ENCODE data around the gene STK32B. TPM values are rescaled to one million over a fixed set of nuclear protein-coding genes. Genes with fewer than 3 reads are reported as not detected.

Gene STK32B
- total and polyA plus RNA-seq, 2 of the 8 experiments (the other 6 are each of a cell fraction or from before 2014, with no cell fraction given) = 2.3 to 2.5 TPM

- Histone ChIP-seq H2AFZ (ENCODE audit: low read length) (no peak overlapping the region), H3K14ac (ENCODE audit: insufficient read length) (no peak overlapping the region), H3K4me3 (ENCODE audit: extremely low read depth in 1 of 4, insufficient read depth in 2 of 4, low read depth in 3 of 4, low read length in 4 of 4) (no peak overlapping the region), H3K18ac (ENCODE audit: extremely low read depth, low read length) (no peak overlapping the region), H4K20me1 (replicated peaks in 1 of 2; ENCODE audit: control insufficient read depth in 1 of 2, insufficient read depth in 2 of 2, low read length in 2 of 2) (no peaks in the 10 kb centered on the region), H3K9me3 (ENCODE audit: insufficient read depth in 2 of 2, low read depth in 1 of 2, low read length in 1 of 2) (no peaks in the 10 kb centered on the region), H2BK20ac (ENCODE audit: low read length) (no peak overlapping the region), H3K23me2 (ENCODE audit: low read depth, low read length) (no peaks in the 10 kb centered on the region; the same call in 1 of the 2 replicates), H4K5ac (ENCODE audit: insufficient read length, low read depth, low read length) (no peak overlapping the region), H4K91ac (replicated peaks; ENCODE audit: insufficient read length, low read length) (no peak overlapping the region), H4K8ac (ENCODE audit: extremely low read depth, insufficient read depth, low read length) (no peak overlapping the region), H2BK15ac (ENCODE audit: low read length) (no peak overlapping the region), H3K4me1 (replicated peaks in 1 of 4; ENCODE audit: control insufficient read depth in 3 of 4, insufficient read depth in 4 of 4, low read length in 3 of 4) (peaks cover 0 to 2% (median 0%) of the 10 kb centered on the region in 4 experiments; a peak in 1 of 7 replicates), H2BK120ac (replicated peaks; ENCODE audit: low read depth, low read length) (no peak overlapping the region), H2BK5ac (ENCODE audit: low read depth, low read length) (no peak overlapping the region), H3K56ac (replicated peaks; ENCODE audit: insufficient read length, low read depth, low read length) (no peak overlapping the region), H3K27ac (ENCODE audit: low read depth, low read length) (no peak overlapping the region), H3K4ac (replicated peaks; ENCODE audit: insufficient read length, low read depth, low read length) (no peak overlapping the region), H3K23ac (ENCODE audit: insufficient read length) (no peak overlapping the region), H2AK5ac (ENCODE audit: low read depth, low read length) (no peak overlapping the region), H3K4me2 (ENCODE audit: insufficient read depth in 1 of 2, low read depth in 2 of 2, low read length in 2 of 2) (no peak overlapping the region), H3K36me3 (ENCODE audit: control insufficient read depth in 2 of 4, insufficient read depth in 4 of 4, low read length in 3 of 4) (no peaks in the 10 kb centered on the region), H3K79me2 (ENCODE audit: control insufficient read depth in 1 of 2, insufficient read depth in 2 of 2, low read length in 2 of 2) (no peaks in the 10 kb centered on the region), H3K79me1 (ENCODE audit: low read depth, low read length) (no peaks in the 10 kb centered on the region), H3K27me3 (replicated peaks in 1 of 4; ENCODE audit: control insufficient read depth in 3 of 4, extremely low read depth in 1 of 4, insufficient read depth in 3 of 4, low read length in 3 of 4) (peaks cover 0 to 1% (median 0%) of the 10 kb centered on the region in 4 experiments; a peak in 1 of 7 replicates), H2BK12ac (ENCODE audit: low read depth, low read length) (no peak overlapping the region), H3K9ac (replicated peaks in 1 of 4; ENCODE audit: extremely low read depth in 1 of 4, low read depth in 3 of 4, low read length in 3 of 4) (no peak overlapping the region)
- ChIA-PET CTCF (ENCODE audit: partially characterized antibody) (interaction anchor here (2.3 kb wide), 1 partner anchor 9 kb away, joined by 9 read pairs; no protein-coding TSS in a partner anchor), POLR2A (ENCODE audit: partially characterized antibody) (no interaction called here)
- WGBS, 2 experiments (ENCODE audit: extremely low coverage in 1 of 2, insufficient coverage in 1 of 2, insufficient read length in 1 of 2, insufficient replicate concordance in 2 of 2, low coverage in 1 of 2, low lambda C conversion rate in 2 of 2, missing lambda C conversion rate in 1 of 2) = 92% methylated on average over 3 of the region's 3 CpGs; no CpG with 5 or more reads in 1 of the 2 experiments
- DNase-seq (ENCODE audit: low read depth in 1 of 2, low spot score in 2 of 2) = no peak
- no peak for FAIRE-seq
- TF ChIP-seq SIX5 (IDR thresholded peaks at IDR 0.05; ENCODE audit: low read depth, low read length) (no peak), NANOG (IDR thresholded peaks at IDR 0.05; ENCODE audit: insufficient read depth, low read depth, low read length, poor library complexity, severe bottlenecking) (no peak), SIRT6 (IDR thresholded peaks at IDR 0.05; ENCODE audit: low read length) (no peak), HDAC2 (IDR thresholded peaks at IDR 0.05; ENCODE audit: borderline replicate concordance in 1 of 2, low read depth in 2 of 2, low read length in 2 of 2) (no peak), ASH2L (IDR thresholded peaks at IDR 0.05; ENCODE audit: low read length) (no peak), MAFK (IDR thresholded peaks at IDR 0.05; ENCODE audit: low read depth, low read length) (no peak), PHF8 (conservative IDR thresholded peaks at IDR 0.05; ENCODE audit: low read depth, low read length) (no peak), TEAD4 (IDR thresholded peaks at IDR 0.05; ENCODE audit: low read depth, low read length) (no peak), ZNF274 (IDR thresholded peaks at IDR 0.05; ENCODE audit: borderline replicate concordance, extremely low read depth, low read length) (no peak), CHD2 (IDR thresholded peaks at IDR 0.05; ENCODE audit: low read length) (no peak), RFX5 (IDR thresholded peaks at IDR 0.05; ENCODE audit: borderline replicate concordance, low read depth, low read length) (no peak), BRCA1 (IDR thresholded peaks at IDR 0.05; ENCODE audit: low read depth, low read length) (no peak), RXRA (IDR thresholded peaks at IDR 0.05; ENCODE audit: insufficient read depth, low read depth, low read length) (no peak)
- TF ChIP-seq, protein P1, sequence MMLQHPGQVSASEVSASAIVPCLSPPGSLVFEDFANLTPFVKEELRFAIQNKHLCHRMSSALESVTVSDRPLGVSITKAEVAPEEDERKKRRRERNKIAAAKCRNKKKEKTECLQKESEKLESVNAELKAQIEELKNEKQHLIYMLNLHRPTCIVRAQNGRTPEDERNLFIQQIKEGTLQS (IDR thresholded peaks at IDR 0.05; ENCODE audit: insufficient read depth, low read depth, low read length) = no peak
Measured at GRCh38 chr4:5026371-5026770, 24.9 kb upstream of the STK32B start.

Data from H1 (cell line).